Karpas-422 (cell line): Measurements from ENCODE around the gene KRT1. TPM values are rescaled to one million over a fixed set of nuclear protein-coding genes. Genes with fewer than 3 reads are reported as not detected.
A peak's percentile ranks its signal among the peaks of the same experiment; 100 is the strongest.

Source experiments
- DNase-seq: peaks from one replicate; pipeline ENCODE4 v3.0.0-alpha.2; 2015
- H2AFZ ChIP-seq: fragments of 200-600 bp; sonication (generic); 2 replicates; pipeline ENCODE4 v1.6.1; 2014; ENCODE audit warnings: antibody characterized with exemption, low read length, mixed read lengths
- H3K27ac ChIP-seq: fragments of 200-600 bp; sonication (generic); 2 replicates; pipeline ENCODE4 v1.5.1; 2014; ENCODE audit warnings: mild to moderate bottlenecking, low read length, moderate library complexity
- H3K27me3 ChIP-seq: fragments of 200-600 bp; sonication (generic); 2 replicates; pipeline ENCODE4 v1.6.1; 2014; ENCODE audit warnings: low read length, mixed read lengths
- H3K36me3 ChIP-seq: fragments of 200-600 bp; sonication (generic); 2 replicates; pipeline ENCODE4 v1.6.1; 2014; ENCODE audit warnings: low read length, mixed read lengths; ENCODE audit not compliant: insufficient read depth
- H3K4me1 ChIP-seq: fragments of 200-600 bp; sonication (generic); 2 replicates; pipeline ENCODE4 v1.6.1; 2014; ENCODE audit warnings: mild to moderate bottlenecking, low read length, mixed read lengths
- H3K4me2 ChIP-seq: fragments of 200-600 bp; sonication (generic); 2 replicates; pipeline ENCODE4 v1.6.1; 2014; ENCODE audit warnings: low read length, low read depth, mild to moderate bottlenecking; ENCODE audit not compliant: poor library complexity, severe bottlenecking
- H3K4me3 ChIP-seq: fragments of 200-600 bp; sonication (generic); 2 replicates; pipeline ENCODE4 v1.5.1; 2014; ENCODE audit warnings: mild to moderate bottlenecking, antibody characterized with exemption, low read length, mixed read lengths
- H3K79me2 ChIP-seq: fragments of 200-600 bp; sonication (generic); 2 replicates; pipeline ENCODE4 v1.6.1; 2014; ENCODE audit warnings: mild to moderate bottlenecking, low read length, mixed read lengths
- H3K9ac ChIP-seq: fragments of 200-600 bp; sonication (generic); 2 replicates; pipeline ENCODE4 v1.6.0; 2014; ENCODE audit warnings: low read length
- H3K9me2 ChIP-seq: fragments of 200-600 bp; sonication (generic), shearing (Covaris generic); replicated peaks from 2 replicates; pipeline ENCODE4 v1.6.0; 2014; ENCODE audit warnings: mild to moderate bottlenecking, low read length, moderate library complexity; ENCODE audit not compliant: insufficient read depth
- H3K9me3 ChIP-seq: fragments of 300-700, 200-600 bp; sonication (generic); 2 replicates; pipeline ENCODE4 v1.6.1; 2014; ENCODE audit warnings: low read length, mixed read lengths
- H4K20me1 ChIP-seq: fragments of 200-600 bp; sonication (generic); 2 replicates; pipeline ENCODE4 v1.6.1; 2014; ENCODE audit warnings: mild to moderate bottlenecking, antibody characterized with exemption, low read length, low read depth; ENCODE audit not compliant: insufficient read depth
- total RNA-seq: library from RNA; depleted of rRNA; stranded (reverse); fragments of >200 nt; shearing (Covaris generic); gene quantifications from 2 replicates; pipeline ENCODE4 v1.2.3, GENCODE V29; 2014; ENCODE audit warnings: low replicate concordance

The KRT1 gene
- total RNA-seq, 1 experiment from 2014 or later = not detected

DNA sequence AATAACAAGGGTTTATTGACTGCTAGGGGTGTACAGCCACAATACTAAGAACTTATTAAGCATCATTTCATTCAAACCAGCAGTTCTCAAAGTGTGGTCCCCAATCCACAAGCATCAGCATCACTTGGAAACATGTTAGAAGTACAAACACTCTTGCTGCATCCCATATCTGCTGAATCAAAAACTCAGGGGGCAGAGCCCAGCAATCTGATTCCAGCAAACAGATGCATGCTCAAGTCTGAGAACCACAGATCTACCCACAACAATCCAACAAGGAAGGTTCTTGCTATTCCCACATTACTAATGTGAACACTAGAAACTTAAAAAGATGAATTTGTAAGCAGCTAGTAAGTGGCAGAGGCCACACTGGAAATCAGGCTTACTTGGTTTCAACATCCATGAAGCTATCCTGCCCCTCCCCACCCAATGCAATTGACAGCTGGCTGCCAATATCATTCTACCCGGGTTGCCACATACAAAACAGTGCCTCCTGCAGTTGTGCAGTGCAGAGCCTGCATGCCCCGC, 16.9 kb upstream of the KRT1 start:
- no peaks in the 10 kb centered on the region for H3K9me2 ChIP-seq
- no peak overlapping the region for H3K4me2 ChIP-seq
- no peaks in the 10 kb centered on the region for H3K4me1 ChIP-seq
- no peaks in the 10 kb centered on the region for H3K27me3 ChIP-seq
- no peaks in the 10 kb centered on the region for H3K79me2 ChIP-seq
- H4K20me1 ChIP-seq = 0 out of 2 replicates have a peak, but pooled peaks cover 7% of the 10 kb centered on the region
- no peak overlapping the region for H2AFZ ChIP-seq
- H3K9ac ChIP-seq = no peak overlapping the region
- H3K9me3 ChIP-seq = no peaks in the 10 kb centered on the region
- DNase-seq = no peak
- no peak overlapping the region for H3K4me3 ChIP-seq
- no peaks in the 10 kb centered on the region for H3K36me3 ChIP-seq
- no peak overlapping the region for H3K27ac ChIP-seq

DNA sequence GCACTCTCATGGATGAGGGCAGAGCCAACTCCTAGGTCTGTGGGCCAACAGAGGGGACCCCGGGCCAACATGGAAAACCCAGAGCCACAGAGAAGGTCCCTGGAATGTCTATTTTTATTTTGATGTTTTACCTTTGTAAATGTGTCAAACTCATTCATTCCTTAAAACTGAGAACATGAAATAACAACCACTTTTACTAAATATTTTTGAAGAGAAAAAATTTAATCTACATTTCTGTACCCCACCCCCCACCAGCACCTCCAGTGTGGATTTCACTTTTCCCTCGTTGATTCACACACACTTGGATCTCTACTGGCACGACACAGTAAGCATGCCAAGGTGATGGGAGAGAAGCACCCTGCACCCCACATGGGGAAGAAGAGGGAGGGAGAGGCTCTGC, 16.4 kb upstream of the KRT1 start:
- H3K4me2 ChIP-seq = no peak overlapping the region
- no peaks in the 10 kb centered on the region for H3K27me3 ChIP-seq
- H3K9me3 ChIP-seq = no peaks in the 10 kb centered on the region
- H3K4me3 ChIP-seq = no peak overlapping the region
- no peaks in the 10 kb centered on the region for H3K79me2 ChIP-seq
- H3K27ac ChIP-seq = no peak overlapping the region
- H3K9me2 ChIP-seq = no peaks in the 10 kb centered on the region
- no peak for DNase-seq
- H2AFZ ChIP-seq = no peak overlapping the region
- H3K9ac ChIP-seq = no peak overlapping the region
- H3K36me3 ChIP-seq = no peaks in the 10 kb centered on the region
- H4K20me1 ChIP-seq = 0 out of 2 replicates have a peak, but pooled peaks cover 7% of the 10 kb centered on the region
- no peaks in the 10 kb centered on the region for H3K4me1 ChIP-seq

DNA sequence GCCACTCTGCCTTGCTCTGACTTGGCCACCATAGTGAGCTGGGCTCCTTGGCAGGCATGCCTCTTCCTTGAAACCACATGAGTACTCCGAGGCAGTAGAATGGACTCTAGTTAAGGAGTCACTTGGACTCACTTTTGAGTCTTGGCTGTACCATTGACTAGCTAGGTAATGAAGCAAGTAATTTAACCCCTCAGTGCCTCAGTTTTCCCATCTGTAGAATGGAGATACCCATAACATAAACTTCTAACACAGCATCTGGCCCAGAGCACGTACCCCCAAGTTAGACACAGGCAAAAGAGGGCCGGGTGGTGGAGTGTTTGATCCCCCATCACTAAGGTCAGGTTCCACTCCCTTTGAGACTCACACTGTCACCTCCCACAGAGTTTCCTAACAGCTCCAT, 14.8 kb upstream of the KRT1 start:
- H3K4me2 ChIP-seq = no peak overlapping the region
- no peaks in the 10 kb centered on the region for H3K4me1 ChIP-seq
- H3K9me2 ChIP-seq = no peaks in the 10 kb centered on the region
- H3K36me3 ChIP-seq = no peaks in the 10 kb centered on the region
- no peak overlapping the region for H2AFZ ChIP-seq
- H3K9me3 ChIP-seq = no peaks in the 10 kb centered on the region
- H3K9ac ChIP-seq = no peak overlapping the region
- no peak overlapping the region for H3K27ac ChIP-seq
- no peaks in the 10 kb centered on the region for H3K27me3 ChIP-seq
- no peak overlapping the region for H3K4me3 ChIP-seq
- no peaks in the 10 kb centered on the region for H3K79me2 ChIP-seq
- no peak for DNase-seq
- 0 out of 2 replicates have a peak, but pooled peaks cover 7% of the 10 kb centered on the region for H4K20me1 ChIP-seq

DNA sequence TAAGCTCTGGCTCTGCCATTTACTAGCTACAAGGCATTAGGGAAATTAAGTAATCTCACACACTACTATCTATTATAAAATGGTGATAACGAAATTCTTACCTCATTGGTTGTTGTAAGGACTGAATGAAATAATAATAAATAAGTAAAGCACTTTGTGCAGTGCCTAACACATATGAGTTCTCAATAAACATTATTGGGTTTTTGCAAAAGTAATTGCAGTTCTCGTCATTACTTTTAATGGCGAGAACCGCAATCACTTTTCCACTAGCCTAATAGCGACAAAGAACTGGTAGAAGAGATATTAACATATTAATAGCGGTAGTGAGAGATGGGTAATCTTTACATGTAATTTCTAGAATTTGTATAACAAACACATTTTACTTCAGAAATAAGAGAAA, 13.9 kb upstream of the KRT1 start:
- no peaks in the 10 kb centered on the region for H3K27me3 ChIP-seq
- H3K4me2 ChIP-seq = no peak overlapping the region
- no peaks in the 10 kb centered on the region for H3K79me2 ChIP-seq
- H3K27ac ChIP-seq = no peak overlapping the region
- H3K36me3 ChIP-seq = no peaks in the 10 kb centered on the region
- no peak overlapping the region for H3K9ac ChIP-seq
- H3K4me3 ChIP-seq = no peak overlapping the region
- no peaks in the 10 kb centered on the region for H3K9me2 ChIP-seq
- H3K4me1 ChIP-seq = no peaks in the 10 kb centered on the region
- H3K9me3 ChIP-seq = no peaks in the 10 kb centered on the region
- H4K20me1 ChIP-seq = 0 out of 2 replicates have a peak, but pooled peaks cover 7% of the 10 kb centered on the region
- DNase-seq = no peak
- no peak overlapping the region for H2AFZ ChIP-seq

DNA sequence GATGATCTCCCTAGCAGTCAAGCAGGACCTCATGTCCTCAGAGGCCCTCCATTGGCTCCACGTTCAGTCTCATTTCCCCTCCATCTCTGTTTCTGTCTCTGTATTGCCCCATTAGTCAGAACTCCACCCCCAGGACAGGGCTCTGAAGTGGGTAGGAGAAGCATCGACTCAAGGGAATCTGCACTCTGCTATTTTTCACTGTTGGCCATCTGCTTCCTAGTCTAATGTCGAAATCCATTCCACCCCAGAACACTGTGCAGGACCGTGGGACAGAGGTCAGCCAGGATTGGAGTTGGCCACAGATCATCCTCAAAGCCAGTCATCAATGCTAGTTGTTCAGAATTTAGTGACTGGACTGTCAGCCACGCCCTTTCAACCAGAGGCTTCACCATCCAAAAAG, 13.1 kb upstream of the KRT1 start:
- no peaks in the 10 kb centered on the region for H3K36me3 ChIP-seq
- no peaks in the 10 kb centered on the region for H3K9me3 ChIP-seq

DNA sequence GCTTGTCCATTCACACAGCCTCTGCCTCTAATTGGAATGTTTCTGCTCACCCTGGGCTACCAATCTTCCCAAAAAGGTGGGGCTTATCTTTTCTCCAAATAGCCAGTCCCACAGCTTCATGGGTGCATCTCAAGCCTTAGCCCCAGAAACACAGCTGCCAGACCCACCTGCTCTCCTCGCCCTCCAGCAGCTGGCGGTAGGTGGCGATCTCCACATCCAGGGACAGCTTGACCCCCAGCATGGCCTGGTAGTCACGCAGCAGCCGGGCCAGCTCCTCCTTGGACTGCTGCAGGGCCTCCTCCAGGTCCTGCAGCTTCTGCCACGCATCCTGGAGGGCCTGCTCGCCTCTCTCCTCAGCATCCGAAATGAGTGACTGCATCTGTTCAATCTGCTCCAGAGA, 12.0 kb upstream of the KRT1 start:
- H3K4me2 ChIP-seq = no peak overlapping the region
- H3K4me1 ChIP-seq = no peaks in the 10 kb centered on the region
- H3K27ac ChIP-seq = no peak overlapping the region
- no peak overlapping the region for H3K9ac ChIP-seq
- no peaks in the 10 kb centered on the region for H3K9me3 ChIP-seq
- peak; percentile 51 for DNase-seq
- H3K4me3 ChIP-seq = no peak overlapping the region
- H3K79me2 ChIP-seq = no peaks in the 10 kb centered on the region
- no peak overlapping the region for H2AFZ ChIP-seq
- no peaks in the 10 kb centered on the region for H3K27me3 ChIP-seq
- H3K36me3 ChIP-seq = no peaks in the 10 kb centered on the region
- H3K9me2 ChIP-seq = no peaks in the 10 kb centered on the region
- 0 out of 2 replicates have a peak, but pooled peaks cover 6% of the 10 kb centered on the region for H4K20me1 ChIP-seq

More for the DNA sequence above, 13.1 kb upstream of the KRT1 start:
- Histone ChIP-seq H3K27ac (no peak overlapping the region), H2AFZ (no peak overlapping the region), H3K4me3 (no peak overlapping the region), H3K4me2 (no peak overlapping the region), H3K9ac (no peak overlapping the region), H4K20me1 (0 out of 2 replicates have a peak, but pooled peaks cover 7% of the 10 kb centered on the region), H3K4me1 (no peaks in the 10 kb centered on the region), H3K27me3 (no peaks in the 10 kb centered on the region), H3K9me2 (no peaks in the 10 kb centered on the region), H3K79me2 (no peaks in the 10 kb centered on the region)
- no peak for DNase-seq

DNA sequence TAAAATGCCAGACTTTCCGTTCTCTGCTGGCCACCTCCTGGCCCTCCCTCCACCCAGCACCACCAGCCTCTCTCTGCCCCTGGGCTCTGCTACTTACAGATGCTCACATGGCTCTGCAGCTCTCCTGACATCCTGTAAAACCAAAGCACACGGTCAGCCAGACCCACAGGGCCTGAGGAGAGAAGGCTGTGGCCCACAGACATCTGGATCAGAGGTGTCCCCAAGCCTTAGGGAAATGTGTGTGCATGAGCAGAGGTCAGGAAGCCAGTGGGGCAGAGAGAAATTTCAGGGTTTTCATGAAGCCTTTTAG, 11.6 kb upstream of the KRT1 start:
- no peak overlapping the region for H3K4me3 ChIP-seq
- H3K4me2 ChIP-seq = no peak overlapping the region

DNA sequence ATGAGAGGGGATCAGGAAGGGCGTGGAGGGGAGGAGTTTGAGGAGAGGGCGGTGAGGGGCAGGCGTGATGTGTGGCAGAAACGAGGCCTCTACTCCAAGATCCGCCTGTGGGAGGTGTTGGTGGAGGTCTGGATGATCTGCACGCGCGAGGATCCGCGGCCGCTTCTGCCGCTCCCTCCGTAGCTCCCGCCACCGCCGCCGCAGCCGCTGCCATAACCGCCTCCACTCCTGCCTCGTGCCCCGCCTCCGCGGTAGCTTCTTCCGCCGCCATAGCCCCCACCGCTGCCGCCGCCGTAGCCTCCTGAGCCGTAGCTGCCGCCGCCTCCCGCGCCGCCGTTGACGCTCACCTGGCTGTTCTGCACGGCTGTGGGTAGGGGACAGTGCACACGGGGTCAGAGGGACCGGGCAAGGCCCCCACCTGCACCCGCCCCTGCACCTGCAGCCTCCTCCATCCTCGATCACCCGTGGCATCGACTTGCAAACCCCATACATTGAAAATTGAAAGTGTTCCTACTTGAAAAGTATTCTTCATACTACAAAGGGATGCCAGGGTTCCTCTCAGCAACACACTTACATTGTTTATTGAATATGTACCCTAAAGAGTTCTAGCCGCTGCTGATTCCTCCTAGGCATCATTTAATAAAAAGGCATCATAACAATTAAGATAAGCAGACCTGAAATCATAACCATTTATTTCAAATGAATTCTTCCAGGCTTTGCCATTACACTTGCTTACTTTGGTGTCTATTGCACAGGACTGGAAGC, 11.1 kb upstream of the KRT1 start:
- Histone ChIP-seq H3K27ac (no peak overlapping the region), H3K4me1 (no peaks in the 10 kb centered on the region), H4K20me1 (no peaks in the 10 kb centered on the region), H3K9me3 (no peaks in the 10 kb centered on the region), H3K4me3 (no peak overlapping the region), H3K36me3 (no peaks in the 10 kb centered on the region), H3K27me3 (no peaks in the 10 kb centered on the region), H3K9ac (no peak overlapping the region), H3K4me2 (no peak overlapping the region), H2AFZ (no peak overlapping the region), H3K9me2 (no peaks in the 10 kb centered on the region), H3K79me2 (no peaks in the 10 kb centered on the region)
- no peak for DNase-seq

More for the DNA sequence above, 11.6 kb upstream of the KRT1 start:
- Histone ChIP-seq H3K9me3 (no peaks in the 10 kb centered on the region), H3K79me2 (no peaks in the 10 kb centered on the region), H2AFZ (no peak overlapping the region), H4K20me1 (0 out of 2 replicates have a peak, but pooled peaks cover 1% of the 10 kb centered on the region), H3K36me3 (no peaks in the 10 kb centered on the region), H3K4me1 (no peaks in the 10 kb centered on the region), H3K27me3 (no peaks in the 10 kb centered on the region), H3K9me2 (no peaks in the 10 kb centered on the region), H3K9ac (no peak overlapping the region), H3K27ac (no peak overlapping the region)
- DNase-seq = no peak
